ENCODE measurements around the gene PPP1R37. TPM values are rescaled to one million over a fixed set of nuclear protein-coding genes. Genes with fewer than 3 reads are reported as not detected.

The PPP1R37 gene
- total RNA-seq, 1 donor from 2014 or later: 31.1 TPM

DNA sequence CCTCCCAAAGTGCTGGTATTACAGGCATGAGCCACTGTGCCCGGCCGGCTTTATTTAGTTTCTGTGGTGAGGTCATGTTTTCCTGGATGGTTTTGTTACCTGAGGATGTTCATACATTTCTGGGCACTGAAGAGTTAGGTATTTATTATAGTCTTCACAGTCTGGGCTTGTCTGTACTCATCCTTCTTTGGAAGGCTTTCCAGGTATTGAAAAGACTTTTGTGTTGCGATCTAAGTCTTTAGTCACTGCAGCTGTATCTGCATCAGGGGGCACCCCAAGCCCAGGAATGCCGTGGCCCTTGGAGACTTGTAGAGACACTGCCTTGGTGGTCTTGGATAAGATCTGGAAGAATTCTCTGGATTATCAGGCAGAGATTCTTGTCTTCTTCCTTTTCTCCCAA, 98.4 kb downstream of the PPP1R37 start:
- H3K27ac ChIP-seq: no peak overlapping the region
- TF ChIP-seq, protein P1, sequence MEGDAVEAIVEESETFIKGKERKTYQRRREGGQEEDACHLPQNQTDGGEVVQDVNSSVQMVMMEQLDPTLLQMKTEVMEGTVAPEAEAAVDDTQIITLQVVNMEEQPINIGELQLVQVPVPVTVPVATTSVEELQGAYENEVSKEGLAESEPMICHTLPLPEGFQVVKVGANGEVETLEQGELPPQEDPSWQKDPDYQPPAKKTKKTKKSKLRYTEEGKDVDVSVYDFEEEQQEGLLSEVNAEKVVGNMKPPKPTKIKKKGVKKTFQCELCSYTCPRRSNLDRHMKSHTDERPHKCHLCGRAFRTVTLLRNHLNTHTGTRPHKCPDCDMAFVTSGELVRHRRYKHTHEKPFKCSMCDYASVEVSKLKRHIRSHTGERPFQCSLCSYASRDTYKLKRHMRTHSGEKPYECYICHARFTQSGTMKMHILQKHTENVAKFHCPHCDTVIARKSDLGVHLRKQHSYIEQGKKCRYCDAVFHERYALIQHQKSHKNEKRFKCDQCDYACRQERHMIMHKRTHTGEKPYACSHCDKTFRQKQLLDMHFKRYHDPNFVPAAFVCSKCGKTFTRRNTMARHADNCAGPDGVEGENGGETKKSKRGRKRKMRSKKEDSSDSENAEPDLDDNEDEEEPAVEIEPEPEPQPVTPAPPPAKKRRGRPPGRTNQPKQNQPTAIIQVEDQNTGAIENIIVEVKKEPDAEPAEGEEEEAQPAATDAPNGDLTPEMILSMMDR (IDR thresholded peaks at IDR 0.05): no peak
- no peaks in the 10 kb centered on the region for H3K9me3 ChIP-seq
- no peak overlapping the region for H3K4me3 ChIP-seq
- no peak for ATAC-seq
- intact Hi-C loops (cut with DNase I): no loop called here
- H3K36me3 ChIP-seq: no peaks in the 10 kb centered on the region
- DNase-seq: no peak
- H3K27me3 ChIP-seq: no peaks in the 10 kb centered on the region
- no peaks in the 10 kb centered on the region for H3K4me1 ChIP-seq

DNA sequence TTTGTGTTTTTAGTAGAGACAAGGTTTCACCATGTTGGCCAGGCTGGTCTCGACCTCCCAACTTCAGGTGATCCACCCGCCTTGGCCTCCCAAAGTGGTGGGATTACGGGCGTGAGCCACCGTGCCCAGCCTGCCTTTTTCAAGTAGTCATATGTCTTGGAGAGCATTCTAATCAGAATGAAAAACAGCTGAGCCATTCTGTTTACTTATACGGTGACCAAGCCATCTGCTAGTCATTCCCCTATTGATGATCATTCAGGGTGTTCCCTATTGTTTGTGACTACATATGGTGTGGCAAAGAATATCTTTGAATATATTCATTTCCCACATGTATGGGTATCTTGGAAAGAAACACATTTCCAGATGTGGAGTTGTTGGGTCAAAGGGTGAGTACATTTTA, 102.8 kb downstream of the PPP1R37 start:
- no peak for ATAC-seq
- H3K36me3 ChIP-seq: no peaks in the 10 kb centered on the region
- no peaks in the 10 kb centered on the region for H3K9me3 ChIP-seq
- H3K4me3 ChIP-seq: no peak overlapping the region
- TF ChIP-seq, protein P1 (IDR thresholded peaks at IDR 0.05): no peak
- DNase-seq: no peak
- intact Hi-C loops (cut with DNase I): no loop called here
- H3K27me3 ChIP-seq: no peaks in the 10 kb centered on the region
- no peak overlapping the region for H3K27ac ChIP-seq
- no peaks in the 10 kb centered on the region for H3K4me1 ChIP-seq

Other genes with a start within 250 kb of the PPP1R37 start
- gene NECTIN2, start 246.9 kb upstream of the PPP1R37 start, total RNA-seq: 108 TPM
- 52.4 TPM for gene TOMM40, start 201.9 kb upstream of the PPP1R37 start, total RNA-seq
- gene APOE, start 187.4 kb upstream of the PPP1R37 start, total RNA-seq: 565 TPM
- 558 TPM for gene APOC1, start 178.6 kb upstream of the PPP1R37 start, total RNA-seq
- gene APOC4, start 150.9 kb upstream of the PPP1R37 start, total RNA-seq: not detected
- 33.9 TPM for gene APOC2, start 147.1 kb upstream of the PPP1R37 start, total RNA-seq
- gene CLPTM1, start 137.8 kb upstream of the PPP1R37 start, total RNA-seq: 103 TPM
- 17.5 TPM for gene RELB, start 91.7 kb upstream of the PPP1R37 start, total RNA-seq
- 83.7 TPM for gene CLASRP, start 54.1 kb upstream of the PPP1R37 start, total RNA-seq
- 1.7 TPM for gene ZNF296, start 16.7 kb upstream of the PPP1R37 start, total RNA-seq
- gene GEMIN7, start 13.9 kb upstream of the PPP1R37 start, total RNA-seq: 14.9 TPM
- gene NKPD1, start 67.8 kb downstream of the PPP1R37 start, total RNA-seq: not detected
- 16.9 TPM for gene TRAPPC6A, start 85.1 kb downstream of the PPP1R37 start, total RNA-seq
- 17.8 TPM for gene BLOC1S3, start 85.6 kb downstream of the PPP1R37 start, total RNA-seq
- 11.9 TPM for gene EXOC3L2, start 152.2 kb downstream of the PPP1R37 start, total RNA-seq
- 30.0 TPM for gene MARK4, start 158.1 kb downstream of the PPP1R37 start, total RNA-seq
- gene CKM, start 229.7 kb downstream of the PPP1R37 start, total RNA-seq: 0.41 TPM
- gene KLC3, start 247.6 kb downstream of the PPP1R37 start, total RNA-seq: 1.8 TPM